Calu3 (cell line): ENCODE results near the gene OPRM1. TPM values are rescaled to one million over a fixed set of nuclear protein-coding genes. Genes with fewer than 3 reads are reported as not detected.

ENCODE experiments used
- BruUV-seq: library from RNA; stranded (reverse); fragments of 400-500 nt; replicated peaks from 2 replicates; lab custom pipeline; 2021; lab: Mats Ljungman, UMichigan
- CTCF ChIA-PET: fragments of 300-600 bp; sonication (Branson Sonifier 250); formaldehyde crosslinking; loops from one replicate; lab custom pipeline; 2022; ENCODE audit warnings: antibody characterized with exemption; lab: Charles Lee
- DNase-seq: peaks from one replicate; pipeline ENCODE4 v3.0.0; 2022
- H3K27ac Mint-ChIP-seq: one replicate; pipeline ENCODE4 v1.8.0; 2022; ENCODE audit warnings: mixed read lengths; ENCODE audit not compliant: unreplicated experiment
- H3K27me3 Mint-ChIP-seq: one replicate; pipeline ENCODE4 v1.8.0; 2022; ENCODE audit warnings: mixed read lengths; ENCODE audit not compliant: unreplicated experiment
- H3K36me3 Mint-ChIP-seq: one replicate; pipeline ENCODE4 v1.8.0; 2022; ENCODE audit warnings: mild to moderate bottlenecking, moderate library complexity, mixed read lengths; ENCODE audit not compliant: insufficient read depth, unreplicated experiment
- H3K4me1 Mint-ChIP-seq: one replicate; pipeline ENCODE4 v1.8.0; 2022; ENCODE audit warnings: mild to moderate bottlenecking, low read depth, mixed read lengths; ENCODE audit not compliant: unreplicated experiment
- H3K4me3 Mint-ChIP-seq: one replicate; pipeline ENCODE4 v1.8.0; 2022; ENCODE audit warnings: mild to moderate bottlenecking, low read depth, moderate library complexity, mixed read lengths; ENCODE audit not compliant: unreplicated experiment
- H3K9me3 Mint-ChIP-seq: one replicate; pipeline ENCODE4 v1.8.0; 2022; ENCODE audit warnings: low read depth, mixed read lengths; ENCODE audit not compliant: unreplicated experiment
- intact Hi-C: fragments of 100-400 bp; cut with micrococcal nuclease; formaldehyde crosslinking; loops from one replicate; pipeline ENCODE4 v1.10.0; 2022; ENCODE audit not compliant: unreplicated experiment
- total RNA-seq: library from RNA; stranded (reverse); gene quantifications from 2 replicates; pipeline ENCODE4 v1.2.3, GENCODE V29; 2022
- TF ChIP-seq, protein P1 (sequence below): fragments of 200-600 bp; IDR thresholded peaks from one replicate; pipeline ENCODE4 v1.8.0; 2022; ENCODE audit warnings: antibody characterized with exemption; ENCODE audit not compliant: unreplicated experiment

The OPRM1 gene
- total RNA-seq, 1 experiment from 2014 or later: not detected

DNA sequence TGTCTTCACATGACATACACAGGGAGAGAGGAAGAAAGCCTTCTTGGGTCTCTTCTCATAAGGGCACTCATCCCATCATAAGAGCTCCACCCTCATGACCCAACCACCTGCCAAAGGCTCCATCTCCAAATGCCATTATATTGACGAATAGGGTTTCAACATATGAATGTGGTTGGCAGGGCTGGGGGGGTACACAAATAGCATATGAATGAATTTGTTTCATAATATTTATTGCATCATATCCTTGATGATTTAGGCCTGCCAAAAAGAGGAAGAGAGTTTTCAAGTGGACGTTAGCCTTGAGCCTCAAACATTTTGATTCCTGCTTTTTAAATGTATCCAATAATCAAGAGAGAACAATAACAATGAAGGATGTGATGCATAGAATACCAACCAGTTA, 26.2 kb upstream of the OPRM1 start:
- Mint-ChIP-seq H3K4me3 (no peak overlapping the region), H3K9me3 (peaks cover 4% of the 10 kb centered on the region), H3K36me3 (no peaks in the 10 kb centered on the region), H3K4me1 (no peaks in the 10 kb centered on the region), H3K27ac (no peak overlapping the region), H3K27me3 (no peaks in the 10 kb centered on the region)
- TF ChIP-seq, protein P1, sequence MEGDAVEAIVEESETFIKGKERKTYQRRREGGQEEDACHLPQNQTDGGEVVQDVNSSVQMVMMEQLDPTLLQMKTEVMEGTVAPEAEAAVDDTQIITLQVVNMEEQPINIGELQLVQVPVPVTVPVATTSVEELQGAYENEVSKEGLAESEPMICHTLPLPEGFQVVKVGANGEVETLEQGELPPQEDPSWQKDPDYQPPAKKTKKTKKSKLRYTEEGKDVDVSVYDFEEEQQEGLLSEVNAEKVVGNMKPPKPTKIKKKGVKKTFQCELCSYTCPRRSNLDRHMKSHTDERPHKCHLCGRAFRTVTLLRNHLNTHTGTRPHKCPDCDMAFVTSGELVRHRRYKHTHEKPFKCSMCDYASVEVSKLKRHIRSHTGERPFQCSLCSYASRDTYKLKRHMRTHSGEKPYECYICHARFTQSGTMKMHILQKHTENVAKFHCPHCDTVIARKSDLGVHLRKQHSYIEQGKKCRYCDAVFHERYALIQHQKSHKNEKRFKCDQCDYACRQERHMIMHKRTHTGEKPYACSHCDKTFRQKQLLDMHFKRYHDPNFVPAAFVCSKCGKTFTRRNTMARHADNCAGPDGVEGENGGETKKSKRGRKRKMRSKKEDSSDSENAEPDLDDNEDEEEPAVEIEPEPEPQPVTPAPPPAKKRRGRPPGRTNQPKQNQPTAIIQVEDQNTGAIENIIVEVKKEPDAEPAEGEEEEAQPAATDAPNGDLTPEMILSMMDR: no peak
- DNase-seq: no peak
- intact Hi-C loops: no loop called here
- CTCF ChIA-PET: no interaction called here
- BruUV-seq: no TSS peak

DNA sequence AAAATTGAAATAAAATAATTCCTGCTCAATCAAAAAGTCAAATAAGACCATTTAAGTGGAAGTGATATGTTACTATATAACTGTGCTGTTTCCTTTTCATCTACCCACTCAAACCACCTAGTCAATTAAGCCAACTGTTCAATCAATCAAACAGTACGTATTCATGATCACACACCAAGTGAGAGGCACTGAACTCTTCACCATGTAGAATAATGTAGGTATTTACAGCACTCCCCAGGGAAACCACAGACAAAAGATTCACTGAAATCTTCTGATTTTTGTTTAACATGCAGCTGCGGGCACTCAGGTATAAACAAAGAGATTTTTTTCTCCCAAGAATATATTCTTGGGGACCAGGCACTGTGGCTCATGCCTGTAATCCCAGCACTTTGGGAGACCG, 21.3 kb upstream of the OPRM1 start:
- H3K27me3 Mint-ChIP-seq: no peaks in the 10 kb centered on the region
- peaks cover 6% of the 10 kb centered on the region for H3K9me3 Mint-ChIP-seq
- H3K36me3 Mint-ChIP-seq: no peaks in the 10 kb centered on the region
- TF ChIP-seq, protein P1: no peak
- no peak for DNase-seq
- intact Hi-C loops: no loop called here
- CTCF ChIA-PET: no interaction called here
- H3K27ac Mint-ChIP-seq: no peak overlapping the region
- no TSS peak for BruUV-seq
- H3K4me3 Mint-ChIP-seq: no peak overlapping the region
- no peaks in the 10 kb centered on the region for H3K4me1 Mint-ChIP-seq

DNA sequence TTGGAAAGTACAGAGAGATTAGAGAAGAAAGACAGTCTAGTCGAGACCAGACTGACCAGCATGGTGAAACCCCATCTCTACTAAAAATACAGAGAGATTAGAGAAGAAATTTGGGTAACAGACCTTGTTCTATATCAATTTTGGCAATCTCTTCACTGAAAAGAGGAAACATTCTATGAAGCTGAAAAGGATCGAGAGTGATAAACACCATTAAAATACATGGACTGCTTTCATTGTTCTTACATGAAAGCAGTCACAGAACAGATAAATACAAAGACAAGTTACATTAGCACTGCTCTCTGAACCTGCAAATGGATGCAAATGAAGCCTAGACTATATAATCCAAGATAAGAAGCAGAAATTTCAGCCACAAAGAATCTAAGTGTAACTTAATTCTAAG, 8.4 kb upstream of the OPRM1 start:
- BruUV-seq: no TSS peak
- TF ChIP-seq, protein P1: no peak
- intact Hi-C loops: no loop called here

DNA sequence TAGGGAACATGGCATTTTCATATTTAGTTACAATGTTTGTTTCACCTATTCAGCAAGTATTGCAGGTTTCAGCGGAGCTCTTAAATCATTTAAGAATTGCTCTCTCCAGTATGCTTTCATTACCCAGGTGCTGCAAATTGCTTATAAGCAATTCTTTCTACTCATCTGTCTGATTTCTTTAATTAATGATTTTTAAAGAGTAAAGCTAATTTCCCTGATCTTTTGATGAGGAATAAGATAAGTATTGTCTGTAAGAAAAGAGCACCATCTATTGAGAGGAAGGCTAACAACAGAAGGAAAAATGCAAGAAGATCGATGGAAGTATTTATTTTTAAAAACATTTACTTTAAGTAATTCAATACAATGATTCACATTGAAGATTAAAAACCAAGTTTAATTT, 2.0 kb downstream of the OPRM1 start:
- Mint-ChIP-seq H3K9me3 (no peaks in the 10 kb centered on the region), H3K4me1 (no peaks in the 10 kb centered on the region), H3K27ac (no peak overlapping the region), H3K27me3 (no peaks in the 10 kb centered on the region), H3K4me3 (no peak overlapping the region), H3K36me3 (no peaks in the 10 kb centered on the region)
- no TSS peak for BruUV-seq
- CTCF ChIA-PET: interaction anchor here (0.8 to 1.6 kb wide), 2 partner anchors 93 to 810 kb away, joined by 3 to 5 read pairs; no protein-coding TSS in a partner anchor
- TF ChIP-seq, protein P1: no peak
- no peak for DNase-seq
- intact Hi-C loops: loop anchor here (2.0 kb wide), 1 partner anchor 810 kb away; no protein-coding TSS in a partner anchor

More for the DNA sequence above, 8.4 kb upstream of the OPRM1 start:
- no peak overlapping the region for H3K4me3 Mint-ChIP-seq
- H3K9me3 Mint-ChIP-seq: no peaks in the 10 kb centered on the region
- H3K4me1 Mint-ChIP-seq: no peaks in the 10 kb centered on the region
- H3K27me3 Mint-ChIP-seq: no peaks in the 10 kb centered on the region
- DNase-seq: no peak
- no peaks in the 10 kb centered on the region for H3K36me3 Mint-ChIP-seq
- no peak overlapping the region for H3K27ac Mint-ChIP-seq
- CTCF ChIA-PET: no interaction called here
